Thyroid gland (tissue), 4 donors: ENCODE measurements around the gene DCAF7.

Source experiments
- POLR2A ChIP-seq, 2 donors: fragments of 450-650 bp; IDR thresholded peaks; one replicate each; pipeline ENCODE4 v1.6.1; 2017; ENCODE audit warnings: antibody characterized with exemption in 2 of 2, mild to moderate bottlenecking in 2 of 2, moderate library complexity in 1 of 2
- TF ChIP-seq, protein P1 (sequence below), 6 experiments: fragments of 200-600 bp in 3 of 6; fragments of 450-650 bp in 3 of 6; sonication (generic) in 3 of 6; IDR thresholded peaks; one replicate each; pipeline ENCODE4 v1.5.1; 2016 to 2019; ENCODE audit warnings: antibody characterized with exemption in 6 of 6, mild to moderate bottlenecking in 2 of 6, inconsistent platforms in 1 of 6, moderate library complexity in 1 of 6

DNA sequence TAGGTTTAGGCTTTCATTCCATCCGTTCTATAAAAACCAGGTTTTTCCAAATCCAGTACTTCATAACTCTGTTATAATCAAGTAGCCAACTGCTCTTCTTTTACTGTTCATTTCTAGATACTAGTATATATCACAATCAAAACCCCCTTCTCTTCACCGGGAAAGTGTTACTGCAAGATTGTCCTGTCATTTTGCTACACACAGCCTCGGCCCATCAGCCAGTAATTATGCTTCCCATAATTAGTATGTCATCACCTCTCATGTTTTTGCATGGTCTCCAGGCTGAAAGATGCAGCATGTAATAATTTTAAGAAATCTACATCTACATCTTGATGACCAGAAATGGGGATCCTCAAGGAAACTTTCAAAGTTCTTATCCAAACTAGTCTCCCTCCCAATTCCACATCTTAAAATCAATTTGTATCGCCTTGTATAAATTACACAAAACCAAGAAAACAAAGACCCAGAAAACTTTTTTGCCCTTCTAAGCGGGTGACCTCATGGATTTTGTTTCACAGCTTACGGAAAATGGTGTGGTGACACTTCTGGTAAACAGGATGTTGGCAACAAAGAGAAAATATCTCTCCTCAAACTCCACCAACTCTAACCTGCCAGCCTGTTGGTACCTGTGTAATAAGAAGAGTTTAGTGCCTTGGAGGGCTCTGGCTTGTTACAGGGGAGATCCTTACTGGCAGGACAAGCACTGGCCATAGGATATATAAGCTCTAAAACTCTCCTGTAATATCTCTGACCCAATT lies 59.7 kb downstream of the DCAF7 start:
- TF ChIP-seq, protein P1, sequence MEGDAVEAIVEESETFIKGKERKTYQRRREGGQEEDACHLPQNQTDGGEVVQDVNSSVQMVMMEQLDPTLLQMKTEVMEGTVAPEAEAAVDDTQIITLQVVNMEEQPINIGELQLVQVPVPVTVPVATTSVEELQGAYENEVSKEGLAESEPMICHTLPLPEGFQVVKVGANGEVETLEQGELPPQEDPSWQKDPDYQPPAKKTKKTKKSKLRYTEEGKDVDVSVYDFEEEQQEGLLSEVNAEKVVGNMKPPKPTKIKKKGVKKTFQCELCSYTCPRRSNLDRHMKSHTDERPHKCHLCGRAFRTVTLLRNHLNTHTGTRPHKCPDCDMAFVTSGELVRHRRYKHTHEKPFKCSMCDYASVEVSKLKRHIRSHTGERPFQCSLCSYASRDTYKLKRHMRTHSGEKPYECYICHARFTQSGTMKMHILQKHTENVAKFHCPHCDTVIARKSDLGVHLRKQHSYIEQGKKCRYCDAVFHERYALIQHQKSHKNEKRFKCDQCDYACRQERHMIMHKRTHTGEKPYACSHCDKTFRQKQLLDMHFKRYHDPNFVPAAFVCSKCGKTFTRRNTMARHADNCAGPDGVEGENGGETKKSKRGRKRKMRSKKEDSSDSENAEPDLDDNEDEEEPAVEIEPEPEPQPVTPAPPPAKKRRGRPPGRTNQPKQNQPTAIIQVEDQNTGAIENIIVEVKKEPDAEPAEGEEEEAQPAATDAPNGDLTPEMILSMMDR (IDR thresholded peaks at IDR 0.05) = no peak
- no peak for TF ChIP-seq POLR2A (IDR thresholded peaks at IDR 0.05)
